Stimulated activated CD4-positive, alpha-beta T cell treated with anti-CD3 and anti-CD28 coated beads, Interleukin-1b, Interleukin-23, amount 100 ng/mL, for 48 hours (primary cell): Measurements from ENCODE around the gene DAAM2.

Experiments
- DNase-seq: peaks from one replicate; pipeline ENCODE4 v3.0.0-alpha.2; 2020

The DAAM2 gene

GRCh38 chr6:39820553-39820952 lies 28.4 kb downstream of the DAAM2 start:
- DNase-seq: no peak

GRCh38 chr6:39821046-39821740 lies 29.0 kb downstream of the DAAM2 start:
- no peak for DNase-seq

GRCh38 chr6:39821742-39822532 lies 29.8 kb downstream of the DAAM2 start:
- DNase-seq: no peak

GRCh38 chr6:39822846-39823815 lies 31.0 kb downstream of the DAAM2 start:
- DNase-seq: no peak

- DNase-seq: no peak
These were observed 32.1 kb downstream of the DAAM2 start for GRCh38 chr6:39824030-39824926.

- no peak for DNase-seq
These were observed 37.2 kb downstream of the DAAM2 start for GRCh38 chr6:39829331-39829730.

- DNase-seq: no peak
These were observed 38.3 kb downstream of the DAAM2 start for GRCh38 chr6:39830444-39830843.

- no peak for DNase-seq
These were observed 39.5 kb downstream of the DAAM2 start for GRCh38 chr6:39831701-39832100.

- no peak for DNase-seq
These were observed 42.1 kb downstream of the DAAM2 start for GRCh38 chr6:39834278-39834677.

GRCh38 chr6:39834866-39835265 lies 42.7 kb downstream of the DAAM2 start:
- no peak for DNase-seq

GRCh38 chr6:39835821-39836295 lies 43.7 kb downstream of the DAAM2 start:
- DNase-seq: no peak

- no peak for DNase-seq
These were observed 44.4 kb downstream of the DAAM2 start for GRCh38 chr6:39836606-39837005.

- no peak for DNase-seq
These were observed 47.3 kb downstream of the DAAM2 start for GRCh38 chr6:39839445-39839844.

GRCh38 chr6:39840781-39841180 lies 48.6 kb downstream of the DAAM2 start:
- no peak for DNase-seq

- no peak for DNase-seq
These were observed 49.1 kb downstream of the DAAM2 start for GRCh38 chr6:39841291-39841690.

GRCh38 chr6:39841923-39842322 lies 49.7 kb downstream of the DAAM2 start:
- no peak for DNase-seq

GRCh38 chr6:39843305-39844020 lies 51.3 kb downstream of the DAAM2 start:
- DNase-seq: no peak

GRCh38 chr6:39844866-39845265 lies 52.7 kb downstream of the DAAM2 start:
- no peak for DNase-seq

GRCh38 chr6:39847221-39847620 lies 55.0 kb downstream of the DAAM2 start:
- DNase-seq: no peak

- DNase-seq: no peak
These were observed 56.0 kb downstream of the DAAM2 start for GRCh38 chr6:39848171-39848570.

- DNase-seq: no peak
These were observed 57.1 kb downstream of the DAAM2 start for GRCh38 chr6:39849228-39849627.
